Measurements from ENCODE around the gene CDK8. TPM values are rescaled to one million over a fixed set of nuclear protein-coding genes. Genes with fewer than 3 reads are reported as not detected.

CDK8 gene
- total RNA-seq, 1 donor from 2014 or later: 11.1 TPM

- Histone ChIP-seq H3K4me3 (no peak overlapping the region), H3K27me3 (ENCODE audit: low read depth) (no peaks in the 10 kb centered on the region), H3K4me1 (peaks cover 42% of the 10 kb centered on the region), H3K27ac (replicated peaks) (no peak overlapping the region), H3K36me3 (no peaks in the 10 kb centered on the region), H3K9me3 (replicated peaks) (no peaks in the 10 kb centered on the region)
- intact Hi-C loops (cut with micrococcal nuclease): no loop called here
- no peak for DNase-seq
- no peak for TF ChIP-seq CTCF (IDR thresholded peaks at IDR 0.05; ENCODE audit: borderline replicate concordance)
Measured at GRCh38 chr13:26225896-26226617, 27.9 kb upstream of the CDK8 start.

- TF ChIP-seq CTCF (IDR thresholded peaks at IDR 0.05; ENCODE audit: borderline replicate concordance): no peak
- intact Hi-C loops (cut with micrococcal nuclease): no loop called here
- Histone ChIP-seq H3K27ac (replicated peaks) (no peak overlapping the region), H3K36me3 (no peaks in the 10 kb centered on the region), H3K9me3 (replicated peaks) (no peaks in the 10 kb centered on the region), H3K27me3 (ENCODE audit: low read depth) (no peaks in the 10 kb centered on the region), H3K4me1 (peaks cover 32% of the 10 kb centered on the region), H3K4me3 (no peak overlapping the region)
- DNase-seq: no peak
Measured at GRCh38 chr13:26227166-26227971, 26.6 kb upstream of the CDK8 start.

- Histone ChIP-seq H3K36me3 (no peaks in the 10 kb centered on the region), H3K4me1 (peaks cover 26% of the 10 kb centered on the region), H3K27ac (replicated peaks) (no peak overlapping the region), H3K4me3 (no peak overlapping the region), H3K27me3 (ENCODE audit: low read depth) (no peaks in the 10 kb centered on the region), H3K9me3 (replicated peaks) (no peaks in the 10 kb centered on the region)
- TF ChIP-seq CTCF (IDR thresholded peaks at IDR 0.05; ENCODE audit: borderline replicate concordance): no peak
- DNase-seq: no peak
- intact Hi-C loops (cut with micrococcal nuclease): no loop called here
Measured at GRCh38 chr13:26228096-26228495, 25.8 kb upstream of the CDK8 start.

GRCh38 chr13:26229080-26229615 lies 24.8 kb upstream of the CDK8 start:
- H3K4me1 ChIP-seq: peaks cover 26% of the 10 kb centered on the region
- H3K36me3 ChIP-seq: no peaks in the 10 kb centered on the region
- H3K4me3 ChIP-seq: no peak overlapping the region
- no peak overlapping the region for H3K27ac ChIP-seq (replicated peaks)
- no peak for DNase-seq
- H3K27me3 ChIP-seq (ENCODE audit: low read depth): no peaks in the 10 kb centered on the region
- TF ChIP-seq CTCF (IDR thresholded peaks at IDR 0.05; ENCODE audit: borderline replicate concordance): no peak
- intact Hi-C loops (cut with micrococcal nuclease): no loop called here
- no peaks in the 10 kb centered on the region for H3K9me3 ChIP-seq (replicated peaks)

GRCh38 chr13:26230703-26231102 lies 23.2 kb upstream of the CDK8 start:
- Histone ChIP-seq H3K27ac (replicated peaks) (no peak overlapping the region), H3K27me3 (ENCODE audit: low read depth) (peaks cover 7% of the 10 kb centered on the region), H3K9me3 (replicated peaks) (no peaks in the 10 kb centered on the region), H3K36me3 (no peaks in the 10 kb centered on the region), H3K4me1 (peaks cover 26% of the 10 kb centered on the region), H3K4me3 (no peak overlapping the region)
- intact Hi-C loops (cut with micrococcal nuclease): no loop called here
- no peak for TF ChIP-seq CTCF (IDR thresholded peaks at IDR 0.05; ENCODE audit: borderline replicate concordance)
- DNase-seq: no peak

Data from left ventricle myocardium inferior (tissue), 1 donor.